AG08396 (cell line): Measurements from ENCODE around the gene REXO4.
"Not testable (repeated sequence)": the region's sequence is repeated elsewhere in the genome, so short reads cannot be mapped to it uniquely, and the experiment has no call there.

Experiments
- DNase-seq: peaks from one replicate; pipeline ENCODE4 v3.0.0; 2012; ENCODE audit warnings: low spot score, mixed read lengths

The REXO4 gene, protein sequence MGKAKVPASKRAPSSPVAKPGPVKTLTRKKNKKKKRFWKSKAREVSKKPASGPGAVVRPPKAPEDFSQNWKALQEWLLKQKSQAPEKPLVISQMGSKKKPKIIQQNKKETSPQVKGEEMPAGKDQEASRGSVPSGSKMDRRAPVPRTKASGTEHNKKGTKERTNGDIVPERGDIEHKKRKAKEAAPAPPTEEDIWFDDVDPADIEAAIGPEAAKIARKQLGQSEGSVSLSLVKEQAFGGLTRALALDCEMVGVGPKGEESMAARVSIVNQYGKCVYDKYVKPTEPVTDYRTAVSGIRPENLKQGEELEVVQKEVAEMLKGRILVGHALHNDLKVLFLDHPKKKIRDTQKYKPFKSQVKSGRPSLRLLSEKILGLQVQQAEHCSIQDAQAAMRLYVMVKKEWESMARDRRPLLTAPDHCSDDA

GRCh38 chr9:133417541-133418461 is at the start of gene REXO4:
Gene REXO4, minus strand, starts transcription at chr9:133418010. Its CDS starts 166 bp downstream, at chr9:133417844.
- peak; percentile 89 for DNase-seq

GRCh38 chr9:133467101-133467500 is 49.3 kb upstream of the REXO4 start:
- DNase-seq = no peak

- no peak for DNase-seq
Measured at GRCh38 chr9:133465984-133466383, 48.2 kb upstream of the REXO4 start.

DNA sequence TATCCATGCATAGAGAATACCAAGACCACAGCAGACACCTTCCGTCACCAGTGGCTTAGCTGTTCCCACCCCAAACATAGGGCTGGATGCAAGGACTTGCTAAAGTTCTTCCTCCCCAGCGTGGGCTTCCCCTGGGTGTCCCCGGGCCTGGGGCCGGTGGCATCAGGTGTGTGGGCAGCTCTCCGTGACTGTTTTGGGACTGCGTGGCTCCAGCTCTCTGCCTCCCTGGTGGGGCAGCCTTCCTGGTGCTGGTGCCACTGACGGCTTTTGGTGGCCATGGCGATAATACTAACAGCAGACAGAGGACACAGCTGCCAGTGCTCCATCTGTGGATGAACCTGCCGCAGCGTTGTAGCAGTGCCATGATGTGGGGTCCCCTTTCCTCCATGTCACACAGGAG is 46.8 kb upstream of the REXO4 start:
- no peak for DNase-seq

GRCh38 chr9:133463864-133464615 is 46.2 kb upstream of the REXO4 start:
- no peak for DNase-seq

DNA sequence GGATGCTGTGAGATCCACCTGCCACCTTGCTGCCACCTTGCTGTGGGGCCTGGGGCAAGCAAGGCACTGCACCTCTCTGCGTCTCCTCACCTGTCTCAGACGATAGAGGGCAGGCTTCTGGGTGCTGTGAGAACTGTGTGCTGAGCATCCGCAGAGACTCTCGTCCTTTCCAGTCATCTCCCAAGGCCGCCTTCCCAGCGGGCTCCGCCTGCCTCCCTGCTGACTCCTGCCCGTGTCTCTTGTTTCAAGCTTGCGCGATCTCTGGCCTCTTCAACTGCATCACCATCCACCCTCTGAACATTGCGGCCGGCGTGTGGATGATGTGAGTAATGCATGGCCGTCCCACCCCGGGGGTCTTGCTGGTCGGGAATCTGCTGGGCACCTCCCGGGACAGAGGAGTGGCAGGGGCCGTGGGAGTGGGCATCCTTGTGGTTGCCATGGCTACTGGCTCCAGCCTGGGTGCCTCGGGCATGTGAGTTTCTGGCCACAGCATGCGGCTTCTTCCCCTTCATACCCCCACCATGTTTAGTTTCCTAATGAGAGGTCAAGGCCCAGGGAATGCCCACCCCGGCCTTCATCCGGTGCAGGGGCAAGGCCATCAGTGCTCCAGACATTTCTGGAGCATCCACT is 45.5 kb upstream of the REXO4 start:
- no peak for DNase-seq

DNA sequence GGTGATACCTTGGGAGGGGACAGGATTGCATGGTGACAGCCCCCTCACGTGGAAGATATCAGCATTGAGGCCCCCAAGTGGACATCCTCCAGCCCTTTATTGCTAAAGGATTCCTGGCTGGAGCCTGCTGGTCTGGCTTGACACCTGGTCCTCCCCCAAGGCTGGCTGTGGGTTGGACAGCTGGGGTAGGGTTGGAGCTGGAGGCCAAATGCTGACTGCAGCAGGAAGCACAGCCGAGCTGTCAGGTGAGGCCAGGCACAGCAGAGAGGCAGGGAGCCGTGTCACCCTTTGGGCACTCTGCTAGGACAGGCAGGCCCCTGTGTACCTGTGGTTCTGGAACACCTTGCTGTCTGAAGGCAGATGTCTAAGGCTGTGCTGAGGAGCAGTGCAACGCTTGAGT is 44.2 kb upstream of the REXO4 start:
- DNase-seq = no peak

DNA sequence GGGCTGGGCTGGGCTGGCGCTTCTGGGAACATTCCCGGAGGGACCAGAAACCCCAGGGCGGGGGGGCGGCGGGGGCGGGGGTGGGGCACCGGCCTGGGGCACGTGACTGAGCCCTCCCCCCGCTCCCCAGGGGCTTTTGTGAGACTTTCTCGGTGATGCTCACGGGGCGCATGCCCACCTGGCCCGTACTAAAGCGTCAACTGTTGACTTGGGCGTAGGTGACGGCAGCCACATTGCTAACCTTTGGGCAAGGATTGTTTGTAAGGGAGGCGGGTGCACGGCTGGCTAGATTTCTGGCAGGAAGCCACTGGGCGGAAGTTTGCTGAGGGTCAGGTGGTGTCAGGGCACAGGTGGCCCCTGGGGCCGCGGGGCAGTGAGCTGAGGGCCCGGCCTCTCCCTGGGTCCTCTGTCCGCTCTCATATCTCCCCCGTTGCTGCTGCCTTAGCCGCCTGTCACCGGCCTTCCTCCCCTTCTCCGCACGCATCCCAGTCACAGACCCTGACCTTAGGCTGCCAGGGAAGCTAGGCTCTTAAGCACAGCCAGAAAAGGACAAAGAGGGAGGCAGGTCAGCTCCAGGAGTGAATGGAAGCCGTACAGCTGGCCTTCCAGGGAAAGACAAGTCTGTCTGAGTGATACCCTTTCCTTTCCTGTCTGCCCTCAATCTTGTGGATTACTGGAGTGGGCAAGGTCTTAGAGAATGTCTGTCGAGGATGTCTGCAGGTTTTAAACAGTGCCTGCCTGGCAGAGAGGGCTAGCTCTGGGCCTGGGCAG is 42.8 kb upstream of the REXO4 start:
- DNase-seq = no peak

GRCh38 chr9:133459476-133460404 is 41.9 kb upstream of the REXO4 start, which contains the start of gene CACFD1:
Gene CACFD1, plus strand, starts transcription at chr9:133459978. Its CDS starts 89 bp downstream, at chr9:133460067.
- DNase-seq = peak; percentile 98

- DNase-seq = no peak
Measured at GRCh38 chr9:133458643-133459312, 41.0 kb upstream of the REXO4 start.

GRCh38 chr9:133457748-133458147 is 39.9 kb upstream of the REXO4 start:
- no peak for DNase-seq

DNA sequence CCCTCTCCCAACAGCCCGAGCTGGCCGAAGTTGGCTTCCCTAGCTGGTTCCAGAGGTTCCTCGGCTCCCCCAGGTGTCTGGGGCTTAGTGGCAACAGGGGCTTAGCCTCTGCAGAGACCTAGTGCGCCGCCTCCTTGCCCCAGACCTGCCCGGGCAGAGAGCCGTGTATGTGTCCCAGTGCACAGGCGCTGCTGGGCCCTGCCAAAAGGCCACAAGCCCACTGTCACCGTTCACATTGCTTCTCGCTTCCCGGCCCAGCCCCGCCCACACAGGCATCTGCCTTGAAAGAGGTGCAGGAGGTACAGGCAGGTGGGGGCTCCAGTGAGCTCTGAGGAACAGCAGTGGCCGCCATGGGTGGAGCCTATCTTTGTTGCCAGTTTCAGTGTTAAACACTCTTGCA is 39.4 kb upstream of the REXO4 start:
- DNase-seq = no peak

GRCh38 chr9:133456409-133456808 is 38.6 kb upstream of the REXO4 start:
- DNase-seq = no peak

DNA sequence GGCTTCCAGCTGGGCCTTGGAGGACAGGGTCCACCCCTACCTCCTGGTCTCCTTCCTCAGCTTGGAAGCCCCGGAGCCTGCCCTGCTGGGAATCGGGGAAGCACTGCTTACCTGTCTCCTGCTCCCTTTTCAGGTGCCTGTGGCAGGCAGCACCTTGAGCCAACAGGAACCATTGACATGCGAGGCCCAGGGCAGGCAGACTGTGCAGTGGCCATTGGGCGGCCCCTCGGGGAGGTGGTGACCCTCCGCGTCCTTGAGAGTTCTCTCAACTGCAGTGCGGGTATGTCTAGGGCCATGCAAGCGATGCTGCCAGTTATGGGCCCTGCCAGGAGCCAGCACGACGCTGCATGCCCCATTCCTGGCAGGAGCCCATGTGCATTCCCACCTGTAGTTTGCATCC is 38.1 kb upstream of the REXO4 start:
- no peak for DNase-seq

DNA sequence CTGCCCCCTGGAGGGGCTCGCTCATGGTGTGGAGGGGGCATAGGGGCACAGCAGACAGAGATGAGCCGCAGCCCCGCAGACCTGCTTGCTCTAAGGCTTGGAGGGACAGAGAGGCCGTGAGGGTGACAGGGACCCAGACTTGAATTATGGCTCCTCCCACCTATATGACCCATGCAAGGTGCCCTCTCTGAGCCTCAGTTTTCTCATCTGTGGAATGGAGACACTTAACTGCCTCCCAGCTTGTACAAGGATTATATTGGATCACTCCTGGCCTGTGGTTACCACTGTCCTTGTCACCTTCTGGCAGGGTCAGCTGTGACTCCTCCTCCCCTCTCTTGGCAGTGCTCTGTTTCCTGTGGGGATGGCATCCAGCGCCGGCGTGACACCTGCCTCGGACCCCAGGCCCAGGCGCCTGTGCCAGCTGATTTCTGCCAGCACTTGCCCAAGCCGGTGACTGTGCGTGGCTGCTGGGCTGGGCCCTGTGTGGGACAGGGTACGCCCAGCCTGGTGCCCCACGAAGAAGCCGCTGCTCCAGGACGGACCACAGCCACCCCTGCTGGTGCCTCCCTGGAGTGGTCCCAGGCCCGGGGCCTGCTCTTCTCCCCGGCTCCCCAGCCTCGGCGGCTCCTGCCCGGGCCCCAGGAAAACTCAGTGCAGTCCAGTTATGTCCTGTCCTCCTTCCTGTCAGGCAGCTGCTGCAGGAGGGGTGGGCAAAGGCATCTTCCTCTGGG is 37.3 kb upstream of the REXO4 start:
- DNase-seq = no peak

DNA sequence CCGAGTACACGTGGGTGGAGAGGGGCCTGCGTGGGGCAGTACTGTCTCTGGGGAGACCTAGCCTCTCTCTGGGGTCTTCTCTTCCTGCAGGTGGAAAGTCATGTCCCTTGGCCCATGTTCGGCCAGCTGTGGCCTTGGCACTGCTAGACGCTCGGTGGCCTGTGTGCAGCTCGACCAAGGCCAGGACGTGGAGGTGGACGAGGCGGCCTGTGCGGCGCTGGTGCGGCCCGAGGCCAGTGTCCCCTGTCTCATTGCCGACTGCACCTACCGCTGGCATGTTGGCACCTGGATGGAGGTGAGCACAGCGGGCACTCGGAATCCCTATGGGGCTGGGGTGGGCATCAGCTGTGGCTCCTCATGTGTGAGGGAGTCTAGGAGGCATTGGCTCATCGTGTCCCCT is 36.5 kb upstream of the REXO4 start:
- no peak for DNase-seq

DNA sequence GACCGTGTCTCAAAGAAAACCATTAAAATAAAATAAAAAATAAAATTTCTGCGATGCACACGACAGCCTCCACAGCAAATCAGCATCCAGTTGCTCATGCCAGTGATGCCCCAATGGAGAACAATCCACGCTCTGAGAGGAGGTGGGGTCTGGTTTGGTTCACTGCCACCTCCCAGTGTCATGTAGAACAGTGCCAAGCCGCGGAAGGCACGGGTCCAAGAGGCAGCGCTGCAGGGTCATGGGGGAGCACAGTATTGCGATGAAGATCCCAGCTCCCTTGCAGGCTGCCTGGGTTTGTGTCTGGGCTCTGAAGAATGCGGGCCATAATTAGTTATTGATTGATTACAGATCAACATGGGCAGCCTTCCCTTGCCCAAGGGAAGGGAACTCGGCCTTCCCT is 35.8 kb upstream of the REXO4 start:
- DNase-seq = no peak

DNA sequence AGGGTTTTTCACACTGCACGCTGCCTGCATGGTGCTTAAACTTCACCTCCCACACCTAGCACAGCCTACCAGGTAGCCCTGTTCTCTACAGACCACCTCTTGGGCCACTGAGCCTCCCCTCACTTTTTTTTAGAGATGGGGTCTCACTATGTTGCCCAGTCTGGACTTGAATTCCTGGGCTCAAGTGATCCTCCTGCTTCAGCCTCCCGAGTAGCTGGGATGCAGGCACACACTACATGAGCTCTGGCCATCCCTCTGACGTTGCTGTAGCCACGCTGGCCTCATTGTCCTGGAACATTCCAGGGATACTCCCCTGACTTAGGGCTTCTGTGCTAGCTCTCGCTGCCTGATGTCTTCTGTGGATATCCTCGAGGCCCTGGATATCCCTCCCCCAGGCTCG is 34.8 kb upstream of the REXO4 start:
- DNase-seq = no peak

- DNase-seq = not testable (repeated sequence)
Measured at GRCh38 chr9:133451865-133452264, 34.1 kb upstream of the REXO4 start.
